ENCODE data around the gene UCP2. TPM values are rescaled to one million over a fixed set of nuclear protein-coding genes. Genes with fewer than 3 reads are reported as not detected.
"Not testable (repeated sequence)": the region's sequence is repeated elsewhere in the genome, so short reads cannot be mapped to it uniquely, and the experiment has no call there.

The UCP2 gene
- polyA plus RNA-seq, 1 donor from 2014 or later = 1,475 TPM

- H3K4me1 Mint-ChIP-seq = peaks cover 35 to 46% (median 42%) of the 10 kb centered on the region in 3 donors
- H3K27me3 Mint-ChIP-seq = no peaks in the 10 kb centered on the region
- peak overlapping the region in 2 of 4 donors; percentile 54 to 91 for H3K4me3 Mint-ChIP-seq
- H3K9me3 Mint-ChIP-seq = no peaks in the 10 kb centered on the region
- peak overlapping the region in 1 of 3 donors; percentile 91 for H3K27ac Mint-ChIP-seq
- no peaks in the 10 kb centered on the region for H3K36me3 Mint-ChIP-seq
These were observed 8.1 kb upstream of the UCP2 start for GRCh38 chr11:73990730-73991129.

GRCh38 chr11:73989156-73989555, 6.5 kb upstream of the UCP2 start:
- peaks cover 25 to 35% (median 29%) of the 10 kb centered on the region in 3 donors for H3K4me1 Mint-ChIP-seq
- H3K27me3 Mint-ChIP-seq = no peaks in the 10 kb centered on the region
- H3K4me3 Mint-ChIP-seq = peak overlapping the region in 1 of 4 donors; percentile 69
- no peaks in the 10 kb centered on the region for H3K9me3 Mint-ChIP-seq
- H3K27ac Mint-ChIP-seq = peak overlapping the region in 1 of 3 donors; percentile 64
- no peaks in the 10 kb centered on the region for H3K36me3 Mint-ChIP-seq

- Mint-ChIP-seq H3K4me1 (peaks cover 29 to 41% (median 33%) of the 10 kb centered on the region in 3 donors), H3K27me3 (no peaks in the 10 kb centered on the region), H3K27ac (no peak overlapping the region), H3K36me3 (no peaks in the 10 kb centered on the region), H3K9me3 (no peaks in the 10 kb centered on the region), H3K4me3 (no peak overlapping the region)
These were observed 5.6 kb upstream of the UCP2 start for GRCh38 chr11:73988227-73988626.

GRCh38 chr11:73985661-73986060, 3.0 kb upstream of the UCP2 start:
- H3K27ac Mint-ChIP-seq = peak overlapping the region in 1 of 3 donors; percentile 49
- H3K36me3 Mint-ChIP-seq = peaks cover 13% of the 10 kb centered on the region
- H3K9me3 Mint-ChIP-seq, H3K27me3 Mint-ChIP-seq: not testable (repeated sequence)
- H3K4me1 Mint-ChIP-seq = peaks cover 13 to 19% (median 13%) of the 10 kb centered on the region in 3 donors
- H3K4me3 Mint-ChIP-seq = peak overlapping the region in 1 of 4 donors; percentile 41

- peaks cover 21 to 24% (median 22%) of the 10 kb centered on the region in 3 donors for H3K4me1 Mint-ChIP-seq
- peaks cover 2% of the 10 kb centered on the region for H3K27me3 Mint-ChIP-seq
- H3K9me3 Mint-ChIP-seq = no peaks in the 10 kb centered on the region
- peak overlapping the region; percentile 90 to 100 (median 100) for H3K4me3 Mint-ChIP-seq
- peak overlapping the region; percentile 93 to 100 (median 100) for H3K27ac Mint-ChIP-seq
- H3K36me3 Mint-ChIP-seq = peaks cover 18% of the 10 kb centered on the region
These were observed 1.3 kb upstream of the UCP2 start for GRCh38 chr11:73983741-73984538.

GRCh38 chr11:73982990-73983740, 522 bp upstream of the UCP2 start:
- Mint-ChIP-seq H3K9me3 (no peaks in the 10 kb centered on the region), H3K27ac (peak overlapping the region; percentile 93 to 100 (median 100)), H3K4me1 (peaks cover 23 to 32% (median 29%) of the 10 kb centered on the region in 3 donors), H3K36me3 (peaks cover 19% of the 10 kb centered on the region), H3K4me3 (peak overlapping the region; percentile 90 to 100 (median 100)), H3K27me3 (peaks cover 2% of the 10 kb centered on the region)

- Mint-ChIP-seq H3K9me3 (no peaks in the 10 kb centered on the region), H3K36me3 (peaks cover 26% of the 10 kb centered on the region), H3K27me3 (peaks cover 2% of the 10 kb centered on the region)
These were observed 1.4 kb downstream of the UCP2 start for GRCh38 chr11:73981051-73981805.

GRCh38 chr11:73980001-73980961, 2.4 kb downstream of the UCP2 start:
- Mint-ChIP-seq H3K27me3 (peaks cover 2% of the 10 kb centered on the region), H3K27ac (peak overlapping the region; percentile 93 to 100 (median 100)), H3K36me3 (peaks cover 29% of the 10 kb centered on the region), H3K9me3 (no peaks in the 10 kb centered on the region), H3K4me3 (peak overlapping the region; percentile 90 to 100 (median 98)), H3K4me1 (peaks cover 29 to 41% (median 35%) of the 10 kb centered on the region in 3 donors)

More at GRCh38 chr11:73981051-73981805, 1.4 kb downstream of the UCP2 start:
- Mint-ChIP-seq H3K27ac (peak overlapping the region; percentile 93 to 100 (median 100)), H3K4me1 (peaks cover 24 to 37% (median 31%) of the 10 kb centered on the region in 3 donors), H3K4me3 (peak overlapping the region; percentile 90 to 100 (median 98))

- peaks cover 3% of the 10 kb centered on the region for H3K27me3 Mint-ChIP-seq
- H3K9me3 Mint-ChIP-seq = no peaks in the 10 kb centered on the region
- H3K36me3 Mint-ChIP-seq = peaks cover 35% of the 10 kb centered on the region
- H3K4me3 Mint-ChIP-seq = peak overlapping the region; percentile 65 to 100 (median 88)
- H3K4me1 Mint-ChIP-seq = peaks cover 41 to 54% (median 48%) of the 10 kb centered on the region in 3 donors
- peak overlapping the region; percentile 93 to 100 (median 98) for H3K27ac Mint-ChIP-seq
These were observed 4.0 kb downstream of the UCP2 start for GRCh38 chr11:73978576-73979086.

GRCh38 chr11:73977856-73978519, 4.7 kb downstream of the UCP2 start:
- H3K27ac Mint-ChIP-seq = peak overlapping the region; percentile 93 to 100 (median 98)
- H3K9me3 Mint-ChIP-seq = no peaks in the 10 kb centered on the region
- H3K36me3 Mint-ChIP-seq = peaks cover 35% of the 10 kb centered on the region
- H3K4me1 Mint-ChIP-seq = peaks cover 41 to 59% (median 51%) of the 10 kb centered on the region in 3 donors
- H3K4me3 Mint-ChIP-seq = peak overlapping the region; percentile 16 to 98 (median 80)
- peaks cover 3% of the 10 kb centered on the region for H3K27me3 Mint-ChIP-seq

- Mint-ChIP-seq H3K4me3 (peak overlapping the region in 3 of 4 donors; percentile 77 to 88 (median 82)), H3K27ac (peak overlapping the region; percentile 88 to 96 (median 93)), H3K9me3 (no peaks in the 10 kb centered on the region), H3K36me3 (peaks cover 27% of the 10 kb centered on the region), H3K27me3 (peaks cover 2% of the 10 kb centered on the region), H3K4me1 (peaks cover 49 to 68% (median 62%) of the 10 kb centered on the region in 3 donors)
These were observed 6.0 kb downstream of the UCP2 start for GRCh38 chr11:73976451-73977151.

- Mint-ChIP-seq H3K27me3 (peaks cover 2% of the 10 kb centered on the region), H3K9me3 (no peaks in the 10 kb centered on the region), H3K36me3 (peaks cover 23% of the 10 kb centered on the region), H3K4me3 (peak overlapping the region; percentile 41 to 88 (median 70)), H3K4me1 (peaks cover 60 to 76% (median 68%) of the 10 kb centered on the region in 3 donors), H3K27ac (peak overlapping the region; percentile 80 to 97 (median 93))
These were observed 7.2 kb downstream of the UCP2 start for GRCh38 chr11:73975479-73975757.

All from IgD-negative memory B cell (primary cell).